Spleen (tissue), 11 donors: ENCODE measurements around the gene SERPINA10. TPM values are rescaled to one million over a fixed set of nuclear protein-coding genes. Genes with fewer than 3 reads are reported as not detected.

Experiments used
- DNase-seq: peaks from one replicate; pipeline ENCODE4 v3.0.0-alpha.2; 2020
- H3K27ac ChIP-seq, 8 donors: fragments of 200-600 bp; sonication (generic) in 7 of 8; 1 replicate in 4 of 8; 2 replicates in 4 of 8; pipeline versions ENCODE4 v1.5.0 to v1.8.0; 2016 to 2021; ENCODE audit warnings: inconsistent platforms in 4 of 8, mild to moderate bottlenecking in 4 of 8, moderate library complexity in 1 of 8
- H3K27me3 ChIP-seq, 7 donors: fragments of 200-600 bp; sonication (generic) in 6 of 7; replicated peaks in 1 of 7; 1 replicate in 4 of 7; 2 replicates in 3 of 7; pipeline versions ENCODE4 v1.5.0 to v1.8.0; 2016 to 2021; ENCODE audit warnings: inconsistent platforms in 3 of 7, mild to moderate bottlenecking in 1 of 7
- H3K36me3 ChIP-seq, 6 donors: fragments of 200-600 bp; sonication (generic) in 5 of 6; 1 replicate in 4 of 6; 2 replicates in 2 of 6; pipeline versions ENCODE4 v1.5.0 to v1.8.0; 2016 to 2021; ENCODE audit warnings: inconsistent platforms in 2 of 6
- H3K4me1 ChIP-seq, 6 donors: fragments of 200-600 bp; sonication (generic) in 5 of 6; 1 replicate in 3 of 6; 2 replicates in 3 of 6; pipeline versions ENCODE4 v1.5.0 to v1.8.0; 2016 to 2021; ENCODE audit warnings: inconsistent platforms in 3 of 6
- H3K4me3 ChIP-seq, 8 donors: fragments of 200-600 bp; sonication (generic) in 7 of 8; 1 replicate in 4 of 8; 2 replicates in 4 of 8; pipeline versions ENCODE4 v1.5.0 to v1.8.0; 2016 to 2021; ENCODE audit warnings: inconsistent platforms in 4 of 8, mild to moderate bottlenecking in 4 of 8, moderate library complexity in 2 of 8
- H3K9me3 ChIP-seq, 8 donors: fragments of 200-600 bp; sonication (generic) in 7 of 8; 1 replicate in 4 of 8; 2 replicates in 4 of 8; pipeline versions ENCODE4 v1.5.0 to v1.8.0; 2016 to 2021; ENCODE audit warnings: inconsistent platforms in 4 of 8
- CTCF ChIP-seq, 11 experiments: fragments of 200-600 bp in 7 of 11; fragments of 450-650 bp in 4 of 11; sonication (generic) in 4 of 11; IDR thresholded peaks in 8 of 11; conservative IDR thresholded peaks in 3 of 11; 1 replicate in 7 of 11; 2 replicates in 4 of 11; pipeline versions ENCODE4 v1.4.0 to v1.8.0; 2016 to 2021; ENCODE audit warnings: antibody characterized with exemption in 11 of 11, inconsistent platforms in 4 of 11, mild to moderate bottlenecking in 1 of 11
- POLR2A ChIP-seq, 3 donors: fragments of 450-650 bp; IDR thresholded peaks; one replicate each; pipeline ENCODE4 v1.5.1; 2017; ENCODE audit warnings: antibody characterized with exemption in 3 of 3, mild to moderate bottlenecking in 1 of 3
- POLR2AphosphoS5 ChIP-seq, 3 donors: sonication (generic); formaldehyde crosslinking; IDR thresholded peaks; one replicate each; pipeline ENCODE4 v1.5.1; 2017; ENCODE audit warnings: antibody characterized with exemption in 3 of 3
- WGBS, 5 donors: extraction: QIAGEN DNeasy Blood & Tissue Kit in 3 of 5; methylation state at CpG; one replicate each; pipeline versions ENCODE4 v1.1.5 to v1.1.7; 2013 to 2018; 5-methylcytosine and 5-hydroxymethylcytosine counted together
- intact Hi-C: fragments of 100-400 bp; cut with DNase I; formaldehyde crosslinking; loops from one replicate; pipeline ENCODE4 v1.15.0; 2023; ENCODE audit warnings: low total_unique reads
- polyA plus RNA-seq, 3 donors: library from polyadenylated mRNA; stranded (reverse); fragments of 200-250 nt; gene quantifications; one replicate each; pipeline ENCODE4 v1.2.1, GENCODE V29; 2013
- total RNA-seq, 7 donors: library from RNA; depleted of rRNA in 3 of 7; stranded (reverse); fragments of >200 nt in 3 of 7; fragmentation: NEBNext Ultra II Directional in 4 of 7; extraction: Animal tissue kit (Norgen Biotek cat#: 25700) in 4 of 7; gene quantifications; one replicate each; pipeline versions ENCODE4 v1.1.0 to v1.2.1, GENCODE V29; 2016 to 2021
- donor health status: healthy with polysubstance abuse.
- donor health status: DM: no; HTN: no; CAD: no; lungs with moderate emphysema.
- donor health status: DM: no; HTN: no; CAD: no.
- donor health status: Bipolar disorder and iron deficiency.
- donor health status: healthy.
- donor health status: DM: no; HTN: no; CAD: no.
- donor health status: DM: yes; HTN: yes; CAD: no.

SERPINA10 gene
- total and polyA plus RNA-seq, 10 donors = not detected

GRCh38 chr14:94295360-94296180, 2.5 kb upstream of the SERPINA10 start:
- no peak overlapping the region for H3K27ac ChIP-seq
- no peak overlapping the region for H3K4me3 ChIP-seq
- peaks cover 0 to 4% (median 0%) of the 10 kb centered on the region in 8 donors for H3K9me3 ChIP-seq
- no peak for TF ChIP-seq CTCF (IDR thresholded peaks at IDR 0.05 in 8 of 11, conservative IDR thresholded peaks at IDR 0.05 in 3 of 11)
- TF ChIP-seq POLR2AphosphoS5 (IDR thresholded peaks at IDR 0.05) = no peak
- no peak for TF ChIP-seq POLR2A (IDR thresholded peaks at IDR 0.05)
- WGBS, 5 donors = 58 to 67% (median 66%) methylated on average over 9 of the region's 9 CpGs
- H3K4me1 ChIP-seq = no peaks in the 10 kb centered on the region
- intact Hi-C loops = no loop called here
- no peak for DNase-seq
- peaks cover 0 to 9% (median 0%) of the 10 kb centered on the region in 7 donors for H3K27me3 ChIP-seq
- H3K36me3 ChIP-seq = no peaks in the 10 kb centered on the region

DNA sequence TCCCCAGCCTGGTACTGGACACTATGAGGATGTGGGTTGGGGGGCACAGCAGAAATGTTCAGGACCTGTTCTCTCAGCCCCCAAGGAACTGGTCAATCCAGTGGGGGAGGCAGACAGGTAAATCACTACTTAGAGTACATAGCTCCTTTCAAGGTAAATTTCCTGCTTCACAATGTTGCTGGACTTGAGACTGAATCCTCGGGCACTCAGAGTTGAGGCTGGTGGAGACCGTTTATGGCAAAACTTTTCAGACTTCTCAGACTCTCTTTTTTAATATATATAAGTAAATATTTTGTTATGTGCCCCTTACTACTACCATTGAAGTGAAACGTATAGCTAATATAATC, 483 bp upstream of the SERPINA10 start:
- Histone ChIP-seq H3K4me1 (no peaks in the 10 kb centered on the region), H3K9me3 (peaks cover 0 to 3% (median 0%) of the 10 kb centered on the region in 8 donors), H3K27me3 (peaks cover 0 to 9% (median 0%) of the 10 kb centered on the region in 7 donors), H3K4me3 (no peak overlapping the region), H3K27ac (no peak overlapping the region), H3K36me3 (no peaks in the 10 kb centered on the region)
- intact Hi-C loops = no loop called here
- no peak for DNase-seq
- TF ChIP-seq POLR2AphosphoS5 (IDR thresholded peaks at IDR 0.05) = no peak
- no peak for TF ChIP-seq POLR2A (IDR thresholded peaks at IDR 0.05)
- TF ChIP-seq CTCF (IDR thresholded peaks at IDR 0.05 in 8 of 11, conservative IDR thresholded peaks at IDR 0.05 in 3 of 11) = no peak
- WGBS, 5 donors = 50 to 84% (median 78%) methylated on average over 3 of the region's 3 CpGs

DNA sequence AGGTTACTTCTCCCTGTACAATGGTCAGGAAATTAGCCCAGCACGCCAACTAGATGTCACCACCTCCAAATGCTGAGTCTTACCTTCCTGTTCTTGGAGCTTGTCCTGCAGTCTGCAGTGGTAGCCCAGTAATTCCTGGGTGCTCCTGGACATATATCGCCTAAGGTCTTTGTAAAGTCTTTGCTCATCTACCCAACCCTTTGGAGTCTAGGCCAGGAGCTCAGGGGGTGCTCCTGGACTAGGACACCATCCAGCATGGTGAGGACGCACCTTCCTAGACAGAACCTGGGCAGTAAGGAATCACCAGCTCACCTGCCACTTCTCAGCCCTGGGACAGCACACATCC, 569 bp downstream of the SERPINA10 start:
- Histone ChIP-seq H3K9me3 (no peaks in the 10 kb centered on the region), H3K27ac (no peak overlapping the region), H3K36me3 (no peaks in the 10 kb centered on the region), H3K4me1 (no peaks in the 10 kb centered on the region), H3K27me3 (peaks cover 0 to 9% (median 0%) of the 10 kb centered on the region in 7 donors), H3K4me3 (no peak overlapping the region)
- intact Hi-C loops = no loop called here
- DNase-seq = no peak
- TF ChIP-seq POLR2A (IDR thresholded peaks at IDR 0.05) (no peak), POLR2AphosphoS5 (IDR thresholded peaks at IDR 0.05) (no peak), CTCF (IDR thresholded peaks at IDR 0.05 in 8 of 11, conservative IDR thresholded peaks at IDR 0.05 in 3 of 11) (no peak)
- 80 to 93% (median 87%) methylated on average over 3 of the region's 3 CpGs for WGBS, 5 donors

DNA sequence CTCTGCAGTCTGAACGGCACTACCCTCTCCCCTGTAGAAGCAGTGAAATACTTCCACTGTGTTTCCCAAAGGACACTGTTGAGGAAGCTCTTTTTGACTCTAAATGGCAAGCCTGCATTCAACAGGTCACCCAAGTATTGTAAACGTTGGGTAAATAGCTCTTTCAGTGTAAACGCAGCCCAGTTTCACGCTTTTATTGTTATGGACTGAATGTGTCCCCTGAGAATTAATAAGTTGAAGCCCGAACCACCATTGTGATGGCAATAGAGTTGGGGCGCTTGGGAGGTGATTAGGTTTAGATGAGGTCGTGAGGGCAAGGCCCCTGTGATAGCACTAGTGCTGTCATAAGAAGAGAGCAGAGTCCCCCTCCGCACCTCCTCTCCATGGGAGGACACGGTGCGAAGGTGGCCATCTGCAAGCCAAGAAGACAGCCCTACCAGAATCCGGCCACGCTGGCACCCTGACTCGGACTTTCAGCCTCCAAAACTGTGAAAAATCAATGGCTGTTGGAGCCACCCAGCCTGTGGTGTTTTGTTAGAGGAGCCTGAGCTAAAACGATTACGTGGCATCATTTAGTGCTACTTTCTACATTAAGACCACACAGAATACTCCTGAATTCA, 1.1 kb downstream of the SERPINA10 start:
- H3K4me1 ChIP-seq = no peaks in the 10 kb centered on the region
- TF ChIP-seq POLR2A (IDR thresholded peaks at IDR 0.05) (no peak), POLR2AphosphoS5 (IDR thresholded peaks at IDR 0.05) (no peak), CTCF (IDR thresholded peaks at IDR 0.05 in 8 of 11, conservative IDR thresholded peaks at IDR 0.05 in 3 of 11) (no peak)
- peaks cover 0 to 9% (median 0%) of the 10 kb centered on the region in 7 donors for H3K27me3 ChIP-seq
- no peak overlapping the region for H3K27ac ChIP-seq
- no peaks in the 10 kb centered on the region for H3K36me3 ChIP-seq
- intact Hi-C loops = no loop called here
- no peak overlapping the region for H3K4me3 ChIP-seq
- H3K9me3 ChIP-seq = no peaks in the 10 kb centered on the region
- DNase-seq = no peak
- 81 to 85% (median 82%) methylated on average over 14 to 15 of the region's 15 CpGs for WGBS, 5 donors
